ACC112 (cell line): ENCODE data around the gene GAL3ST3.
A peak's percentile ranks its signal among the peaks of the same experiment; 100 is the strongest.

Experiments
- H2AFZ ChIP-seq: fragments of 200-600 bp; sonication (generic); one replicate; pipeline ENCODE4 v1.6.0; 2017; ENCODE audit warnings: antibody characterized with exemption, low read length; ENCODE audit not compliant: unreplicated experiment
- H3K27ac ChIP-seq: fragments of 200-600 bp; sonication (generic); 2 replicates; pipeline ENCODE4 v1.5.1; 2014; ENCODE audit warnings: low read depth, mild to moderate bottlenecking, antibody characterized with exemption, low read length, moderate library complexity
- H3K27me3 ChIP-seq: fragments of 200-600 bp; sonication (generic); 2 replicates; pipeline ENCODE4 v1.6.1; 2014; ENCODE audit warnings: mild to moderate bottlenecking, antibody characterized with exemption, low read length, moderate library complexity, mixed read lengths; ENCODE audit not compliant: insufficient read depth
- H3K36me3 ChIP-seq: fragments of 200-600 bp; sonication (generic); 2 replicates; pipeline ENCODE4 v1.6.1; 2016; ENCODE audit warnings: mild to moderate bottlenecking, antibody characterized with exemption, low read length, moderate library complexity, mixed read lengths; ENCODE audit not compliant: insufficient read depth
- H3K4me1 ChIP-seq: fragments of 200-600 bp; sonication (generic); one replicate; pipeline ENCODE4 v1.6.1; 2016; ENCODE audit warnings: low read length, mixed read lengths; ENCODE audit not compliant: insufficient read depth, unreplicated experiment, control insufficient read depth
- H3K4me3 ChIP-seq: fragments of 200-600 bp; sonication (generic); 2 replicates; pipeline ENCODE4 v1.5.1; 2014; ENCODE audit warnings: mild to moderate bottlenecking, low read depth, low read length
- H3K79me2 ChIP-seq: fragments of 200-600 bp; sonication (generic); one replicate; pipeline ENCODE4 v1.6.0; 2016; ENCODE audit warnings: low read length; ENCODE audit not compliant: control insufficient read depth, unreplicated experiment, insufficient read depth

The GAL3ST3 gene

DNA sequence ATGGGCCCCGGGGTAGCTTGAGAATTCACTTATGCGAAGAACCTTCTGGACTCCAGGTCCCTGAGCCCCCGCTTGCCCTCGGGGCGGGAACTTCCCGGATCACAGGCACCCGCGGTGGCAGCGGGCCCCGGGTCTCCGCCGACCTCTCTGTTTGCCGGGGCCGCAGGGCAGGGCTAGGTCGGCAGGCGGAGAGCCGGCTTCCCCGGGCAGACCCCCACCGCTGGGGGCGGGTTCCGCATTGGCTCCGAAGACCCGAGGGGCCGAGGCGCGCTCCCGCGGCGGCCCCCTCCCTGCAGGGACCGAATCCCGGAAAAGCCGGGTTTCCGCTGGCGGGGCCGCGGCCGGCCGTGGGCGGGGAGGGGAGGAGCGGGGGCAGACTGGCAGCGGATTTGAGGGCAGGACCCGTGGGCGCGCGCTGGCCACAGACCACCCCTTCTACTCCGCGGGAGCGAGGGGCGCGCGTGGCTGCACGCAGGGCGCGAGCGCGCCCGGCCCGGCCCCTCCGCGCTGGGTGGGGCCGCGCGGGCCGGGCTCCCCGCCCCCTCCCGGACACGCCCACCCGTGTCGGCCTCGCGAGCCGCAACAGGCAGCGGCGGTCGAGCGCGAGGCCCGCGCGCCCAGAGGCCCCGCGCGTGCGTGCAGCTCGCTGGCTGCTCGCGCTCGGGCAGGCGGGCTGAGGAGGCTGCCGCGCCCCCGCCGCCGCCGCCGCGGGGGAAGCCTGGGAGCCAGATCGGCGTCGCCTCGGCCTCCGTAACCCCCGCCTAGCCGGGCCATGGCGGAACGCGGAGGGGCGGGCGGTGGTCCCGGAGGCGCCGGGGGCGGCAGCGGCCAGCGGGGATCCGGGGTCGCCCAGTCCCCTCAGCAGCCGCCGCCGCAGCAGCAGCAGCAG, 21.0 kb upstream of the GAL3ST3 start, which contains the start of gene PACS1:
TSS of gene PACS1 (plus strand) at position 558 of the 889 bp plus-strand sequence. CDS start at position 773, 215 bp downstream.
- H3K4me1 ChIP-seq = peaks cover 27% of the 10 kb centered on the region
- no peaks in the 10 kb centered on the region for H3K27me3 ChIP-seq
- H3K4me3 ChIP-seq = peak within 1 kb of the TSS; percentile 78
- H3K36me3 ChIP-seq = peaks cover 18% of the 10 kb centered on the region
- peaks cover 43% of the 10 kb centered on the region for H3K79me2 ChIP-seq
- H3K27ac ChIP-seq = peak within 1 kb of the TSS; percentile 93
- peak within 1 kb of the TSS; percentile 3 for H2AFZ ChIP-seq

DNA sequence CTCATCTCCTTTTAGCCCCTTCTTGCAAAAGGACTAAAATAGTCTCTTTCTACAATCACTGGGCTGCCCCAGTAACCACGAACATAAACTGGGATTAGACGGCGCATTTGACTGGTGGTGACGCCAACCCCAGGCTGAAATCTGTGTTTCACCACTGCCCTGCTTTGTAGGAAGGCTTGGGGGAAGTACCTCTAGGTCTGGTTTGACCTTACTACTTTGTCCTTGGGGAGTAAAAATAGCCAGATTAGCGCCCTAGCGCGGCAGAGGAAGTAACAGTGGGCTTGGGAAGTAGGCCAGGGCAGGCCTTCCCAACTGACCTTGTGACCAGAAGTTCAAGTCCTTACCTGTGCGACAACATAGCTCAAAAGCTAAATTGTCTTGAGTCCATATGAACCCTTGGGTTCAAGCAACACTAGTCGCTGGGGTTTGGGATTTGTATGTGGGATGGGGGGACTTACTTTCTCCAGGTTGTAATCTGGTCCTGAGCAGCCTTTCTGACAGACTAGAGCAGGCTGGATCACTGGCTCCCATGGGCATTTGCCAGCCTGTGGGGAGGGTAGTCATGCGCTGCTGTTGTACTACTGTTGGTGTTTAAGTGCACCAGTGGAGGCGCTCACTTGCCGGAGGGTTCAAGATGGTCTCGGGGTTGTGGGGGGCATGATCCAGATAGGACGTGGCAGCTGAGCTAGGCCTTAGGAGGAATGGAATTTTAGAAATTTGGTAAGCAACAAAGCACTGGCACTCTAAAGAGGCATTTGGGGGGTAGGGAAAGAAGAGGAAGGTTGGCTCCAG, 20.2 kb upstream of the GAL3ST3 start:
- H3K27ac ChIP-seq = peak overlapping the region; percentile 93

GRCh38 chr11:66068154-66068821, 19.3 kb upstream of the GAL3ST3 start:
- peaks cover 33% of the 10 kb centered on the region for H3K79me2 ChIP-seq
- peaks cover 27% of the 10 kb centered on the region for H3K4me1 ChIP-seq
- H3K27ac ChIP-seq = peak overlapping the region; percentile 93
- H3K36me3 ChIP-seq = peaks cover 26% of the 10 kb centered on the region
- H3K27me3 ChIP-seq = no peaks in the 10 kb centered on the region
- no peak overlapping the region for H2AFZ ChIP-seq
- H3K4me3 ChIP-seq = no peak overlapping the region

More for the DNA sequence above, 20.2 kb upstream of the GAL3ST3 start:
- peaks cover 27% of the 10 kb centered on the region for H3K4me1 ChIP-seq
- peaks cover 37% of the 10 kb centered on the region for H3K79me2 ChIP-seq
- peaks cover 19% of the 10 kb centered on the region for H3K36me3 ChIP-seq
- H2AFZ ChIP-seq = no peak overlapping the region
- H3K27me3 ChIP-seq = no peaks in the 10 kb centered on the region
- peak overlapping the region; percentile 72 for H3K4me3 ChIP-seq

DNA sequence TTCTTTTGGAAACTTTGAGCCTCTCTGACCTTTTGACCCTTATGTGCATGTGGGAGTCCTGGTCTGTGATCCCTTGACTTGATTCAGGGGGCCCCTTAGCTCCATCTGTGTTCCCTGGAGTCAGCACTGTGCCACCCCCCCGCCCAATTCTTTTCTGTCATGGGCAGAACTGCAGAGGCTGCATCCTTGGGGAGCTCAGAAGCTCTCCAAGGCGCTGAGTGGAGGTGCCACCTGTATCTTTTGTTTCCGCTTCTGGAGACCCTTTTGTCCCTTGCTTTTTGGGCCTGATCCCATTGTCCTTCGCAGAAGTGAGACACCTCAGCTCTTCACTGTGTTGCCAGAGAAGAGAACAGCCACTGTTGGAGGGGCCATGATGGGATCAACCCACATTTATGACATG, 18.7 kb upstream of the GAL3ST3 start:
- Histone ChIP-seq H3K27me3 (no peaks in the 10 kb centered on the region), H3K27ac (no peak overlapping the region), H3K4me3 (no peak overlapping the region), H3K79me2 (peaks cover 33% of the 10 kb centered on the region), H3K36me3 (peaks cover 32% of the 10 kb centered on the region), H3K4me1 (peaks cover 24% of the 10 kb centered on the region), H2AFZ (no peak overlapping the region)

DNA sequence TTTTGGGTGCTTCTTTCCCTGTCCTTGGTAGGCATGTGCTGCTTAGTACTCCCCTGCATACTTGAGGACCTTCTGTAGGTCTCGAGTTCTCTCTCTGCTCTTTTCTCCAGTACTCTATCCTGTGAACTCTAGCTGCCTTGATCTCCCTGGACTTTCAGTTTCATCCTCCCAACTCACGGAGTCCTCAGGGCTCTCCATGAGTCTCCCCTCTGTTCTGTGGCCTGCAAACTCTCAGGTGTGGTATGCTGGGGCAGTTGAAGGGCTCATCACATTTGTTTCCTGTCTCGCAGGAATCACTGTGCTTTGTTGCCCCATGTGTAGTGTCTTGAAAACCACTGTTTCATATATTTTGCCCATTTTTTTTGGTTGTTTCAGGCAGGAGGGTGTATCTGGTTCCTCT, 17.8 kb upstream of the GAL3ST3 start:
- Histone ChIP-seq H3K27me3 (no peaks in the 10 kb centered on the region), H3K4me1 (peaks cover 15% of the 10 kb centered on the region), H3K36me3 (peaks cover 35% of the 10 kb centered on the region), H3K4me3 (no peak overlapping the region), H2AFZ (no peak overlapping the region), H3K27ac (no peak overlapping the region), H3K79me2 (peaks cover 24% of the 10 kb centered on the region)

DNA sequence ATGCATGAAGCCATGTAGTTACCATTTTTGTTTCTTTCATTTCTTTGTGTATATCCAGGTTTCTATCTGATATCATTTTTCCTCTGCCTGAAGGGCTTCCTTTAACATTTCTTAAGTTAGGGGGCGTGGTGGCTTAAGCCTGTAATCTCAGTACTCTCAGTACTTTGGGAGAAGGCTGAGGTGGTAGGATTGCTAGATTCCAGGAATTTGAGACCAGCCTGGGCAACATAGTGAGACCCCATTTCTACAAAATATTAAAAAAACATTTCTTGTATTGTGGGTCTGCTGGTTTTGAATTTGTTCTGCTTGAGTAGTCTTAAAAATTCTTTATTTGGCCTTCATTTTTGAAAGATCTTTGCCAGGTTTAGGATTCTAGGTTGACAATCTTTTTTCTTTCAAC, 15.6 kb upstream of the GAL3ST3 start:
- peaks cover 15% of the 10 kb centered on the region for H3K79me2 ChIP-seq
- peaks cover 35% of the 10 kb centered on the region for H3K36me3 ChIP-seq
- H3K27ac ChIP-seq = no peak overlapping the region
- no peak overlapping the region for H2AFZ ChIP-seq
- no peak overlapping the region for H3K4me3 ChIP-seq
- peaks cover 13% of the 10 kb centered on the region for H3K4me1 ChIP-seq
- no peaks in the 10 kb centered on the region for H3K27me3 ChIP-seq

DNA sequence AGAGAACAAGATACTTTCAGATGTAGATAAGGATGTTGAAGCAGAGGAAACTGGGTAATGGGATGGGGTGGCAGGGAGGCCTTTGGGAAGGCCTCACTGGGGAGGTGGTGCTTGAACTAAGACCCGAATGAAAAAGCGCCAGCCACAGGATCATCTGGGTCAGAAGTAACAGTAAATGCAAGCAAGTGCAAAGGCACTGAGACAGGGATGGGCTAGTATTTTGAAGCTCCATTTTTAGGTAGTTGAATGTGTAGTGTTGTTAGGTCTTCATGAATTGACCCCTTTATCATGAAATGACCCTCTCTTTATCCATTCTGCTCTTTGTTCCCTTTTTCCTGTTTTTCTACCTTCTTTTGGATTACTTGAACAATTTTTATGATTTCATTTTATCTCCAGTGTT, 14.9 kb upstream of the GAL3ST3 start:
- Histone ChIP-seq H3K4me3 (no peak overlapping the region), H3K79me2 (peaks cover 15% of the 10 kb centered on the region), H3K27ac (no peak overlapping the region), H2AFZ (no peak overlapping the region), H3K36me3 (peaks cover 37% of the 10 kb centered on the region), H3K27me3 (no peaks in the 10 kb centered on the region), H3K4me1 (peaks cover 6% of the 10 kb centered on the region)

DNA sequence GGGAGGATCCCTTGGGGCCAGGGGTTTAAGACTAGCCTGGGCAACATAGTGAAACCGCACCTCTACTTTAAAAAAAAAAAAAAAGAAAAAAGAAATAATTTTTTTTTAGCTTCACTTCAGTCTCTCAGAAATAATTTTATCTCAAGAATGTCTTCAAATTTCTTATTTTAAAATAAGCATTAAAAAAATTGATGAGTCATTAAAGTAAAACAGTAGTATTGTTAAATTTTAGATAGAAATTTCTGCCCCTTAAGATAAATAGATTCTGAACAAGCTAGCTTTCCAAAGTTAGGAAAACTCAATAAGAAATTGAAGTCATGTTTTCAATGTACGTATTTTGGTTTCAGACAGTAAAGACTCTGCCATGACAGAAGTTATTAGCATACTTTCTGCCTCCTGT, 13.4 kb upstream of the GAL3ST3 start:
- no peak overlapping the region for H3K4me3 ChIP-seq
- H3K79me2 ChIP-seq = peaks cover 19% of the 10 kb centered on the region
- no peak overlapping the region for H2AFZ ChIP-seq
- no peaks in the 10 kb centered on the region for H3K4me1 ChIP-seq
- no peaks in the 10 kb centered on the region for H3K27me3 ChIP-seq
- peaks cover 45% of the 10 kb centered on the region for H3K36me3 ChIP-seq
- H3K27ac ChIP-seq = peak overlapping the region; percentile 27; the same call in 1 of the 2 replicates

DNA sequence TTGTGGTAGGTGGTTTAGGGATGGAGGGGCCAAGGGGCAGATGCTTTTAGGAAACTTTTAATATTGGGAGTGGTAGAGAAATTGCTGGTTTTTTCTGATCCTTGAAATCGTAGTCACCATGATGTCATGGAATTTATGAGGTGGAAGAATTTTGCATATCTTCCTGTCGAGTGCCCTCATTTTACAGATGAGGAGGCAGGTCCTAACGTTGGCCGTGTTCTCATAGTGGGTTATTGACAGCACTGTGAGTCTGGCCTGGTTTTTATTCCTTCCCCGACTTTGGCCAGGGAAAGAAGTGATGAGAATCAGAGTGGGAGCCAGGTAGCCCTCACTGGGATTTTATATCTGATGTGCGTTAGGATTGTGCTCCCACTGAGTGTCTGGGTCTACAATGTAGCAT, 12.3 kb upstream of the GAL3ST3 start:
- H2AFZ ChIP-seq = no peak overlapping the region
- peaks cover 21% of the 10 kb centered on the region for H3K79me2 ChIP-seq
- H3K4me1 ChIP-seq = no peaks in the 10 kb centered on the region
- H3K36me3 ChIP-seq = peaks cover 51% of the 10 kb centered on the region
- H3K4me3 ChIP-seq = no peak overlapping the region
- H3K27me3 ChIP-seq = no peaks in the 10 kb centered on the region
- H3K27ac ChIP-seq = no peak overlapping the region

DNA sequence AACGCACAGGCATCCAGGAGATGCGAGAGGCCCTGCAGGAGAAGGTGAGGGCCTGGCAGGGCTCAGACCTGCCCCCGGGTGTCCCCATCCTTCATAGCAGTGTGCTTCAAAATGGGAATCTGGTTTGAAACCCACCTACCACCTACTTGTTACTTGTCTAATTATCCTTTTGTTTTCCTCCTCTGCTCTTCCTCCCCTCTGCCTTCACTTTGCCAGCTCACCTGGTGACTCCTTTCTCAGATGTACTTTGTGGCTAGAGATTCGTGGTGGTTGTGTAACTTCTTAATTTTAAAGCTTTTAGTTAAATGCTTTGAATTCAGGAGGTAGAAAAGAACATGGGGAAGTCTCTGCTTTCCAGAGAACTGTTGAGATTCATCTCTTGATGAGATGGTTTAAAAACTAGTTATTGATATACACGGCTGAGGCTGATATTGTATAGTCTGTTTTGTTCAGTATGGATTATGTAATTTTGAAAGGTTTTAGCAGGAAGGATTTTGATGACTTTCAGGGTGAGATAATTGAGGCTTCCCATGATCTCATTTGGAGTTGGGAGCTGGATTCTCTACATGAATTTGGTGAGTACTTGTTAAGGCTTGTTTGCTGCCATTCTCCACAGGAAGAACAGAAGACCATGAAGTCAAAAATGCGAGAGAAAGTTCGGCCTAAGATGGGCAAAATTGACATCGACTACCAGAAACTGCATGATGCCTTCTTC, 11.2 kb upstream of the GAL3ST3 start:
- H3K4me3 ChIP-seq = no peak overlapping the region
- H3K27ac ChIP-seq = no peak overlapping the region
- H3K4me1 ChIP-seq = no peaks in the 10 kb centered on the region
- H3K36me3 ChIP-seq = peaks cover 56% of the 10 kb centered on the region
- H2AFZ ChIP-seq = no peak overlapping the region
- H3K27me3 ChIP-seq = no peaks in the 10 kb centered on the region
- H3K79me2 ChIP-seq = peaks cover 30% of the 10 kb centered on the region
